SH-SY5Y (cell line): ENCODE data around the gene CDK5RAP1.

Source experiments
- GATA2 ChIP-seq: IDR thresholded peaks from 2 replicates; pipeline ENCODE4 v1.6.1; 2011; ENCODE audit warnings: mild to moderate bottlenecking, low read depth, low read length
- GATA3 ChIP-seq: IDR thresholded peaks from 2 replicates; pipeline ENCODE4 v1.6.1; 2011; ENCODE audit warnings: low read depth, mild to moderate bottlenecking, low read length, moderate library complexity

DNA sequence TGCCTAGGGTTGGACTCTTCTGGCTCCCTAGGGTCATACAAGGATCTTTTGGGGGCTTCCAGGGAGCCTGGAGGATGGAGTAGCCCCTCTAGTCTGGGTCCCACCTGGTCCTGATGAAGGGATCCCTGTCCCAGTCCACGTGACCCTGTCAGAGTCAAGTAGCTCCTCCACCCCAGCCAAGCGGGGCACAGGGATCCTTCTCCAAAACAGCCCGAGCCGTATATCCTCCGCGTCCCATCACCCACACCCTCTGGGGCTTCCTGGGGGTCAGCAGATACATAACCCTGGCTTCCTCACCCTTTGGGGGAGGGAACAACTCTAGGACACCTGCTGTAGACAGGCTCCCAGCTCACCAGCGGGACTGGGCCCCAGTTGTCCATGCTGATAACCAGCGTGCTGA is 90.3 kb downstream of the CDK5RAP1 start:
- no peak for TF ChIP-seq GATA2
- TF ChIP-seq GATA3: no peak
